HL-60/S4 treated with retinoic acid at 250 ng/mL for 4 days and 3 days (cell line): ENCODE data around the gene IFITM1.
"Not testable (repeated sequence)": the region's sequence is repeated elsewhere in the genome, so short reads cannot be mapped to it uniquely, and the experiment has no call there.

Source experiments
- in situ Hi-C: fragments of 300-500 bp; cut with MboI; formaldehyde crosslinking; loops from 2 replicates; pipeline ENCODE4 v1.7.0; 2022; ENCODE audit warnings: low sequenced_read_pairs

The IFITM1 gene

GRCh38 chr11:340539-341512 is 27.0 kb downstream of the IFITM1 start:
- in situ Hi-C loops, result no loop called here

- in situ Hi-C loops, result no loop called here
Observed at GRCh38 chr11:342328-342727, 28.5 kb downstream of the IFITM1 start.

- in situ Hi-C loops, result no loop called here
Observed at GRCh38 chr11:344836-345578, 31.2 kb downstream of the IFITM1 start.

- in situ Hi-C loops, result no loop called here
Observed at GRCh38 chr11:346529-346928, 32.7 kb downstream of the IFITM1 start.

- in situ Hi-C loops, result not testable (repeated sequence)
Observed at GRCh38 chr11:349270-349954, 35.6 kb downstream of the IFITM1 start.

GRCh38 chr11:350033-350722 is 36.3 kb downstream of the IFITM1 start:
- in situ Hi-C loops, result not testable (repeated sequence)

- in situ Hi-C loops, result no loop called here
Observed at GRCh38 chr11:350723-351255, 36.9 kb downstream of the IFITM1 start.

- in situ Hi-C loops, result no loop called here
Observed at GRCh38 chr11:351411-351810, 37.6 kb downstream of the IFITM1 start.

GRCh38 chr11:352456-353031 is 38.7 kb downstream of the IFITM1 start:
- in situ Hi-C loops, result no loop called here

GRCh38 chr11:353179-353873 is 39.5 kb downstream of the IFITM1 start:
- in situ Hi-C loops, result no loop called here

GRCh38 chr11:355581-356458 is 42.0 kb downstream of the IFITM1 start:
- in situ Hi-C loops, result no loop called here

GRCh38 chr11:356610-357009 is 42.8 kb downstream of the IFITM1 start:
- in situ Hi-C loops, result no loop called here

GRCh38 chr11:357582-357981 is 43.7 kb downstream of the IFITM1 start:
- in situ Hi-C loops, result no loop called here

- in situ Hi-C loops, result no loop called here
Observed at GRCh38 chr11:358129-358800, 44.4 kb downstream of the IFITM1 start.

- in situ Hi-C loops, result no loop called here
Observed at GRCh38 chr11:359181-359714, 45.4 kb downstream of the IFITM1 start.

GRCh38 chr11:360326-361280 is 46.8 kb downstream of the IFITM1 start:
- in situ Hi-C loops, result no loop called here
